Measurements from ENCODE around the gene BANK1. TPM values are rescaled to one million over a fixed set of nuclear protein-coding genes. Genes with fewer than 3 reads are reported as not detected.

The BANK1 gene
- total and polyA plus RNA-seq, 2 of the 8 experiments (the other 6 are each of a cell fraction or from before 2014, with no cell fraction given): 0.59 to 0.93 TPM

- Histone ChIP-seq H2BK120ac (replicated peaks; ENCODE audit: low read depth, low read length) (no peak overlapping the region), H3K27me3 (replicated peaks in 1 of 4; ENCODE audit: control insufficient read depth in 3 of 4, extremely low read depth in 1 of 4, insufficient read depth in 3 of 4, low read length in 3 of 4) (no peaks in the 10 kb centered on the region), H2BK12ac (ENCODE audit: low read depth, low read length) (peak overlapping the region; percentile 62; the same call in 1 of the 2 replicates), H2BK5ac (ENCODE audit: low read depth, low read length) (peak overlapping the region; percentile 49; the same call in 1 of the 2 replicates), H2AK5ac (ENCODE audit: low read depth, low read length) (no peak overlapping the region; the same call in 1 of the 2 replicates), H3K9me3 (ENCODE audit: insufficient read depth in 2 of 2, low read depth in 1 of 2, low read length in 1 of 2) (no peaks in the 10 kb centered on the region), H2BK20ac (ENCODE audit: low read length) (no peak overlapping the region), H3K4me2 (ENCODE audit: insufficient read depth in 1 of 2, low read depth in 2 of 2, low read length in 2 of 2) (peak overlapping the region; percentile 43 to 47; a peak in 2 of 4 replicates), H3K4me1 (replicated peaks in 1 of 4; ENCODE audit: control insufficient read depth in 3 of 4, insufficient read depth in 4 of 4, low read length in 3 of 4) (peaks cover 0 to 16% (median 7%) of the 10 kb centered on the region in 4 experiments; a peak in 5 of 7 replicates), H4K91ac (replicated peaks; ENCODE audit: insufficient read length, low read length) (no peak overlapping the region), H3K4me3 (ENCODE audit: extremely low read depth in 1 of 4, insufficient read depth in 2 of 4, low read depth in 3 of 4, low read length in 4 of 4) (peak overlapping the region in 1 of 4 experiments; percentile 26; a peak in 1 of 8 replicates), H3K4ac (replicated peaks; ENCODE audit: insufficient read length, low read depth, low read length) (no peak overlapping the region), H3K79me1 (ENCODE audit: low read depth, low read length) (no peaks in the 10 kb centered on the region), H3K23ac (ENCODE audit: insufficient read length) (no peak overlapping the region), H3K36me3 (ENCODE audit: control insufficient read depth in 2 of 4, insufficient read depth in 4 of 4, low read length in 3 of 4) (no peaks in the 10 kb centered on the region), H4K5ac (ENCODE audit: insufficient read length, low read depth, low read length) (peak overlapping the region; percentile 91), H3K27ac (ENCODE audit: low read depth, low read length) (0 out of 2 replicates have a peak overlapping the region, but pooled peaks have one; percentile 44), H3K18ac (ENCODE audit: extremely low read depth, low read length) (no peak overlapping the region), H3K23me2 (ENCODE audit: low read depth, low read length) (no peaks in the 10 kb centered on the region), H2BK15ac (ENCODE audit: low read length) (no peak overlapping the region), H3K56ac (replicated peaks; ENCODE audit: insufficient read length, low read depth, low read length) (no peak overlapping the region), H3K79me2 (ENCODE audit: control insufficient read depth in 1 of 2, insufficient read depth in 2 of 2, low read length in 2 of 2) (no peaks in the 10 kb centered on the region), H4K8ac (ENCODE audit: extremely low read depth, insufficient read depth, low read length) (no peak overlapping the region), H3K9ac (replicated peaks in 1 of 4; ENCODE audit: extremely low read depth in 1 of 4, low read depth in 3 of 4, low read length in 3 of 4) (no peak overlapping the region; a peak in 1 of 7 replicates), H4K20me1 (replicated peaks in 1 of 2; ENCODE audit: control insufficient read depth in 1 of 2, insufficient read depth in 2 of 2, low read length in 2 of 2) (no peaks in the 10 kb centered on the region), H2AFZ (ENCODE audit: low read length) (peak overlapping the region; percentile 44; the same call in 1 of the 2 replicates), H3K14ac (ENCODE audit: insufficient read length) (no peak overlapping the region)
- no peak for DNase-seq (ENCODE audit: low read depth in 1 of 2, low spot score in 2 of 2)
- CTCF ChIA-PET (ENCODE audit: partially characterized antibody): no interaction called here
- peak; percentile 58 for FAIRE-seq
- 31% methylated on average over 1 of the region's 1 CpG; no CpG with 5 or more reads in 1 of the 2 experiments for WGBS, 2 experiments (ENCODE audit: extremely low coverage in 1 of 2, insufficient coverage in 1 of 2, insufficient read length in 1 of 2, insufficient replicate concordance in 2 of 2, low coverage in 1 of 2, low lambda C conversion rate in 2 of 2, missing lambda C conversion rate in 1 of 2)
- POLR2A ChIA-PET (ENCODE audit: partially characterized antibody): no interaction called here
- TF ChIP-seq FOSL1 (IDR thresholded peaks at IDR 0.05; ENCODE audit: insufficient read depth, low read depth, low read length): no peak
- TF ChIP-seq E2F6 (IDR thresholded peaks at IDR 0.05): no peak
- TF ChIP-seq CBX8 (IDR thresholded peaks at IDR 0.05; ENCODE audit: borderline replicate concordance, low read depth, low read length): no peak
- TF ChIP-seq GABPA (IDR thresholded peaks at IDR 0.05; ENCODE audit: borderline replicate concordance, insufficient read depth, low read length): no peak
- TF ChIP-seq SIX5 (IDR thresholded peaks at IDR 0.05; ENCODE audit: low read depth, low read length): no peak
- no peak for TF ChIP-seq RXRA (IDR thresholded peaks at IDR 0.05; ENCODE audit: insufficient read depth, low read depth, low read length)
- no peak for TF ChIP-seq YY1 (IDR thresholded peaks at IDR 0.05; ENCODE audit: low read depth, low read length)
- TF ChIP-seq SUZ12 (IDR thresholded peaks at IDR 0.05; ENCODE audit: low read length): no peak
- no peak for TF ChIP-seq RFX5 (IDR thresholded peaks at IDR 0.05; ENCODE audit: borderline replicate concordance, low read depth, low read length)
- no peak for TF ChIP-seq MAX (IDR thresholded peaks at IDR 0.05)
- TF ChIP-seq CBX5 (IDR thresholded peaks at IDR 0.05; ENCODE audit: low read depth, low read length): no peak
- no peak for TF ChIP-seq CHD1 (IDR thresholded peaks at IDR 0.05; ENCODE audit: low read depth, low read length)
- no peak for TF ChIP-seq POU5F1 (IDR thresholded peaks at IDR 0.05; ENCODE audit: low read depth, low read length)
- no peak for TF ChIP-seq ZNF274 (IDR thresholded peaks at IDR 0.05; ENCODE audit: borderline replicate concordance, extremely low read depth, low read length)
These were observed 163.8 kb downstream of the BANK1 start for GRCh38 chr4:101954351-101954750.
